GM19238 (cell line): ENCODE results near the gene ERFE.

Source experiments
- DNase-seq: peaks from one replicate; pipeline ENCODE4 v3.0.0; 2011; ENCODE audit warnings: low spot score; ENCODE audit not compliant: insufficient read length

Gene ERFE

DNA sequence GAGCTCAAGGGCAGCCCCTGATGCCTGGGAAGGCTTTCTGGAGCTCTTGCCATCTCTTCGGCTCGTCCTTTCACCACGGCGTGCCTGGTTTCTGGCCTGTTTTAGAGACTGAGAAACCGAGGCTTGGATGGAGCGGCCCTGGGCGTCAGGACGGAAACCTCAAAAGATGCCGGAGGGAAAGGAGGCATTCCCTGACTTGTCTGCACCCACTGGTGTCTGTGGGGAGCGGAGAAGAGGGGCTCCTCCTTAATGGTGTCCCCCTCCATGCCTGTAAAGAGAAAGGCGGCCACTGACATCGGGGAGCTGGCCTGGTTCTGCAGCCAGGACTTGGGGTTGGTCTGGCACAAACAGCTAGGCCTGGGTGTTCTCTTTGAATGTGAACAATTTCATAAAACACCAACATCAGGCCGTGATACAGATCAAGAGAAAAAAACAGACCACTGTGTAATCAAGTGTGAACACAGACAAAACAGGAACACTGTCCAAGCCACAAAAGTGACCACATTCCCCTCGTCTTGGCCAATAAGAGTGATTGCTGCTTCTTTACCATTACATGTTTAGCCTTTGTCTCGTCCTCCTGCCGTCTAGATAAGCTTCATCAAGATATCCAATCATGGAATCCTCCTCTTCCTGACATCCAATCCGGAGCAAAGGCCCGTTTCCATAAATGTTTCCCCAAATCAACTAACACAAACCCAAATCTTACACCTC lies 45.4 kb downstream of the ERFE start:
- no peak for DNase-seq

DNA sequence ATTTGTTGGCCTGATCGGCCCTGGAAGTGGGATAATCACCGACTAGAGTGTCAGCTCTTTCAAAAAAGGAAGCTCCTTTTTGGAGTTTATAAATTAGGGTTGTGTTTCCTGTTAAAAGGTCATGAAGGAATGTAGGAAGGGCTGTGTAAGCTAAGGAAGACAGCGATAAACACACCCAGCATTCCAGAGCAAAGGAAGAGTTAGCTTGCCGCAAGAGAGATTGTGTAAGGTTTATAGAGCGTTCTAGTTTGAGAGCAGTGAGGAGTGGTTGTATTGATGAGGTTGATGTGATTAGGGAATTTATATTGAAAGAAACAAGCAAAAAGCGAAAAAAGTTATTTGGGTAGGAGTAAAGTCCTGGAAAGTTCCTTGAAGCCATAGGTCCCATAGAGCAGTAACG lies 48.2 kb downstream of the ERFE start:
- DNase-seq: no peak

DNA sequence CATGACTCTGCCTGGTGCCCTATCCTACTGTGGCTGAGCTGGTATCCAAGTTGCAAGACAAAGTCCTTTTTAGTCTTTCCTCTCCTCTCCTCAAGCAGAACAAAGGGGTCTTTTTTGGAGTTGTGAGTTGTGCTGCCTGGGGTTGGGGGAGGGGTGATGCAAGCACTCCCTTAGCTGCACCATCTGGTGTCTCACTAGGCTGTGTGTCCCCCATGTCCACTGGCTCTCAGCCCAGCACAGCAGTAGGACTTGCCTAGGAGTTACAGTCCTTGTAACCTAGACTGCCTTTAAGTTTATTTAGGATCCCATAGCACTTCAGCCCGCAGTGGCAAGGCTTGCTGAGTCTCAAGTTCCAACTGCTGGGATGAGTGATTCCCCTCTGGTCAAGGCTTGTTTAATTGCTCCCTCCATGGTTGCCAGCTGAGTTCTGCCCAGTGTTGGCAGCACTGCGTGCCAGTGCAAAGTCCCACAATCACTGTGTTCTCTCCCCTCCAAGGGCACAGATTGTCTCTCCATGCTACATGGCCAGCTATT lies 57.9 kb downstream of the ERFE start:
- no peak for DNase-seq
